Cardiac muscle cell (in vitro differentiated cells and primary cell): ENCODE data around the gene DPF3. TPM values are rescaled to one million over a fixed set of nuclear protein-coding genes. Genes with fewer than 3 reads are reported as not detected.

Source experiments
- DNase-seq, 2 donors: peaks; one replicate each; pipeline versions ENCODE4 v3.0.0 to v3.0.0-alpha.2; 2010 to 2017; ENCODE audit warnings: low read depth in 1 of 2, low spot score in 1 of 2
- H3K27ac ChIP-seq: fragments of 200-600 bp; sonication (generic); 2 replicates; pipeline ENCODE4 v1.5.1; 2016
- H3K27me3 ChIP-seq: fragments of 200-600 bp; sonication (generic); 2 replicates; pipeline ENCODE4 v1.6.0; 2016; ENCODE audit warnings: control low read depth
- H3K36me3 ChIP-seq: fragments of 200-600 bp; sonication (generic); 2 replicates; pipeline ENCODE4 v1.5.1; 2016; ENCODE audit warnings: control low read depth
- H3K4me1 ChIP-seq: fragments of 200-600 bp; sonication (generic); 2 replicates; pipeline ENCODE4 v1.8.1; 2017; ENCODE audit warnings: low read depth, mild to moderate bottlenecking, mixed run types
- H3K4me3 ChIP-seq: fragments of 200-600 bp; sonication (generic); 2 replicates; pipeline ENCODE4 v1.5.1; 2016; ENCODE audit warnings: mild to moderate bottlenecking
- H3K9me3 ChIP-seq: fragments of 200-600 bp; sonication (generic); 2 replicates; pipeline ENCODE4 v1.5.1; 2017; ENCODE audit warnings: low read depth, mild to moderate bottlenecking, control low read depth
- CTCF ChIP-seq: IDR thresholded peaks from 2 replicates; pipeline ENCODE4 v1.5.1; 2012; ENCODE audit warnings: low read depth, mild to moderate bottlenecking, low read length
- polyA plus RNA-seq: library from polyadenylated mRNA; unstranded; fragments of >200 nt; fragmentation: Nextera tagmentation; extraction: Ambion mirVana; gene quantifications from 2 replicates; pipeline ENCODE4 v1.2.1, GENCODE V29; 2016
- total RNA-seq: library from RNA; depleted of rRNA; stranded (reverse); fragments of >200 nt; gene quantifications from 2 replicates; pipeline ENCODE4 v1.2.3, GENCODE V29; 2016

DPF3 gene
- total and polyA plus RNA-seq, 2 experiments from 2014 or later = 25.9 to 84.8 TPM

GRCh38 chr14:72731252-72732020 is 162.5 kb downstream of the DPF3 start:
- TF ChIP-seq CTCF = no peak
- Histone ChIP-seq H3K9me3 (no peaks in the 10 kb centered on the region), H3K27me3 (no peaks in the 10 kb centered on the region), H3K27ac (peak overlapping the region; percentile 50), H3K4me1 (peaks cover 14% of the 10 kb centered on the region), H3K36me3 (peaks cover 2% of the 10 kb centered on the region), H3K4me3 (no peak overlapping the region)
- no peak for DNase-seq

DNA sequence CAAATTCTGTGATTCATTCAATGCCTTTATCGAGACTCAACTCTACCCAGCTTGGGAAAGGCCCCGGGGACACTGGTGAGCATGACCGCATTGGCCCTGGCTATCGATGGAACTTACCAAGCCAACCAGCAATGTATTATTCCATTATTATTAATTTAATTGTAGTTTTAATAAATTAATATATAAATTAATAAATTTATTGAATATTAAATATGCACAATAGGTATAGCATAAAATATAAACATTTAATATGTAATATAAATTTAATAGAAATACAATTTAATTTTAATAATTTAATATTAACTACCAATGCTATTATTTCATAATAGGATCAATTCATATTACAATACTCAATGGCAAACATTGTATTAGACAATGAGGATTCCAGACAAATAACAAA is 163.4 kb downstream of the DPF3 start:
- Histone ChIP-seq H3K9me3 (no peaks in the 10 kb centered on the region), H3K4me3 (no peak overlapping the region), H3K4me1 (peaks cover 15% of the 10 kb centered on the region), H3K27ac (no peak overlapping the region), H3K36me3 (peaks cover 2% of the 10 kb centered on the region), H3K27me3 (no peaks in the 10 kb centered on the region)
- no peak for TF ChIP-seq CTCF
- DNase-seq = no peak

- no peak for TF ChIP-seq CTCF
- DNase-seq = peak in 1 of 2 donors; percentile 91
- H3K27ac ChIP-seq = peak overlapping the region; percentile 49
- H3K9me3 ChIP-seq = no peaks in the 10 kb centered on the region
- H3K4me3 ChIP-seq = no peak overlapping the region
- no peaks in the 10 kb centered on the region for H3K27me3 ChIP-seq
- peaks cover 10% of the 10 kb centered on the region for H3K4me1 ChIP-seq
- H3K36me3 ChIP-seq = peaks cover 2% of the 10 kb centered on the region
These were observed 167.5 kb downstream of the DPF3 start for GRCh38 chr14:72726444-72726843.

DNA sequence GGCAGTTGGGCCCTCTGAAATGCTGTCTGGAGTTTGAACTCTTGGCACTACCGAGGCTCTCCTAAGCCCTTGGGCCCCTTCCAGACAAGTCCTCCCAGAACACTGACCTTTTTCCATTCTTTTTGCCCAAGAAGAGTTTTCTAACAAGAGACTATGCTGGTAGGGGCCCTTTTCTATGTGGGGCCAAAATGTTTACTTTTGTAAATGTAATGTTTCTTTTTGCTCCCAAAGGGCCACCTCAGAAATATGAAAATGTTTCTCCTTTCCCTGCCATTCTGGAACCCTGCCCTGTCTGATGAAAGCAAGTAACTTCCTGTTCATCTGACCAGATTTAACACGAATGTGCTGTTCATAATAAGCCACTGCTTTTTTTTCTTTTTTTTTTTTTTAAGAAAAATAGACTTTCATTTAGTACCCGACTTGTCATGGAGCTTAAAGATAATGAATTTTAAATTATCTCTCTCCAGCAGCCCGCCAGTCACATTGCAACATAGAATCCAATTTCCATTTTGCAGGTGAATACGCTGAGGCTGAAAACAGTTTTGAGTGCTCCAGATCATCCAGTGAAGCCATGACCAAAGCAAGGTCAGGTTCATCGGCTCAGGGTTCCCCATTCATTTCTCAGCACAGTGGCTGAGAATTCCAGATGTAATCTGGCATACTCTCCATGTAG is 169.9 kb downstream of the DPF3 start:
- peak in 1 of 2 donors; percentile 76 for DNase-seq
- Histone ChIP-seq H3K4me1 (peaks cover 10% of the 10 kb centered on the region), H3K4me3 (no peak overlapping the region), H3K9me3 (no peaks in the 10 kb centered on the region), H3K36me3 (no peaks in the 10 kb centered on the region), H3K27me3 (no peaks in the 10 kb centered on the region), H3K27ac (no peak overlapping the region)
- TF ChIP-seq CTCF = no peak

- TF ChIP-seq CTCF = no peak
- Histone ChIP-seq H3K9me3 (no peaks in the 10 kb centered on the region), H3K4me1 (peaks cover 10% of the 10 kb centered on the region), H3K27ac (peak overlapping the region; percentile 6), H3K4me3 (no peak overlapping the region), H3K36me3 (no peaks in the 10 kb centered on the region), H3K27me3 (no peaks in the 10 kb centered on the region)
- DNase-seq = peak in 1 of 2 donors; percentile 8
These were observed 171.6 kb downstream of the DPF3 start for GRCh38 chr14:72722201-72722785.
